GM18909 (cell line): ENCODE data around the gene VPS26A.
"Not testable (repeated sequence)": the region's sequence is repeated elsewhere in the genome, so short reads cannot be mapped to it uniquely, and the experiment has no call there.

Source experiments
- ATAC-seq: cut with Tn5 transposase; IDR thresholded peaks from one replicate; pipeline ENCODE4 v1.9.1; 2021; ENCODE audit warnings: mild to moderate bottlenecking; ENCODE audit not compliant: unreplicated experiment, poor library complexity

VPS26A gene

DNA sequence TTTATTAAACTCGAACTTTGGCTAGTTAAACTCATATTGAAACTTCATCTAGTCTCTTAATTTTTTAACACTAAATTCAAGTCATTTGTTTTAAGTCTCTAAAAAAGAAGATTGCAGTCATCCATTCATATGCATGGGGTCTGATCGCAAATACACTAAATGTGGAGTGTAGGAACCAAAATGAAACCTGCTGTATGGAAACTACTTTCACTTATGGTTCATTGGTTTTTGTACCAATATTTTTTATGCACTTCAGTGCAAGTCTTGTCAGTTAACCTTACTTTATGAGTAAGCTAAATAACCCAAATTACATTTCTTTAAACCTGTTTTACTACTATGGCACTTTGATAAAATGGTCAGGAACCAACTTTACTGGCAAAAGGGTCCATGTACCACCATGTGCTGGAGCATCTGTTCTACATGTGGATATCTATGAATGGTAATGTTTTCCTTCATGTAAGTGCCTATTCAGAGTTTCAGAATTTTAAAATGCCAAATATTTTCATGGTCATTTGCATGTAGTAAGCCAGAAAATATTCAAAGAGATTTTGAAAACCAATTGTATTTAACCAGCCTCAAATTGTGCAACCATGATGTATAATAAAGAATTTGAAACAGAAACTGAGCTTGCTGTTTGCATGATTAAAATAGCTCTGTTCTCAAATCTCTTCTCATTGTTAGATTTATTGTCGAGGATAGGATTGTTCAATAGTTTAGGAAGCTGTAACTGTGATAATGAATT is 48.4 kb downstream of the VPS26A start:
- ATAC-seq = no peak

DNA sequence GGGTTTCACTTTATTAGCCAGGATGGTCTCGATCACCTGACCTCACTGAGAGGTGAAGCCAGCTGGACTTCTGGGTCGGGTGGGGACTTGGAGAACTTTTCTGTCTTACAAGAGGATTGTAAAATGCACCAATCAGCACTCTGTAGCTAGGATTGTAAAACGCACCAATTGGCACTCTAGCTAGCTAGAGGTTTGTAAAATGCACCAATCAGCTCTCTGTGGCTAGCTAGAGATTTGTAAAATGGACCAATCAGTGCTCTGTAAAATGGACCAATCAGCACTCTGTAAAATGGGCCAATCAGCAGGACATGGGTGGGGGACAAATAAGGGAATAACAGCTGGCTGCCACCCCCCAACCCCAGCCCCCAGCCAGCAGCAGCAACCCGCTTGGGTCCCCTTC is 51.3 kb downstream of the VPS26A start:
- not testable (repeated sequence) for ATAC-seq

DNA sequence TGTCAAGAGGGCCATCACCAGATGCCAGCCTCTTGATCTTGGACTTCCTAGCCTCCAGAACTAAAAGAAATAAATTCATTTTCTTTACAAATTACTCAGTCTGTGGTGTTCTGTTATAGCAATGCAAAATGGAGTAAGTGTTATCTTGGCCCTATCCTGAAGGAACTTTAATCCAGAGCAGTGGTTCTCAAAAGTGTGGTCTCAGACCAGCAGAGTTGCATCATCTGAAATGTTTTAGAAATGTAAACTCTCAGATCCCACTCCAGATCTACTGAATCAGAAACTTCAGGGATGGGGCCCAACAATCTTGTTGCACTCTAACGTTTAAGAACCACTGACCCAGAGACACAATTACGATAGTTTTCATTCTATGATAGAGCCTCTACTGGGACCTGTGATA is 52.8 kb downstream of the VPS26A start:
- ATAC-seq = no peak

DNA sequence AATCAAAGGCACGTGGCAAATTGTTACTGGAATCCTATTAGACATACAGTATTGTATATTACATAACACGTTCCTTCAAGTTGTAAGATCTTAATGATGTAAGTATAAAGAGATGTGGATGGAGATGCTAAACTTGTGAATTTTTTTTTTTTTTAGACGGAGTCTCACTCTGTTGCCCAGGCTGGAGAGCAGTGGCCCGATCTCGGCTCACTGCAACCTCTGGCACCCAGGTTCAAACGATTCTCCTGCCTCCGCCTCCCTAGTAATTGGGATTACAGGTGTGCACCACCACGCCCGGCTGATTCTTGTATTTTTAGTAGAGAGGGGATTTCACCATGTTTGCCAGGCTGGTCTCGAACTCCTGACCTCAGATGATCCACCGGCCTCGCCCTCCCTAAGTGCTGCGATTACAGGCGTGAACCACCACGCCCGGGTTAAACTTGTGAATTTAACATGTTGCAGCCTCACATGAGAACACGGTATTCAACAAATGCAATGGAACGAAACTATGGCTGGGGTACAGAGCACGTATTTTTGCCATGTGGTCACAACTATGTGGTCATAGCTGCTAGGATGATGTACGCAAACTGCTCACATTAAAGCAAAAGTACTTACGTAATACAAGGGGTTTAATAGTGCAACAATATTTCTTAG is 55.2 kb downstream of the VPS26A start:
- ATAC-seq = peak; percentile 28

DNA sequence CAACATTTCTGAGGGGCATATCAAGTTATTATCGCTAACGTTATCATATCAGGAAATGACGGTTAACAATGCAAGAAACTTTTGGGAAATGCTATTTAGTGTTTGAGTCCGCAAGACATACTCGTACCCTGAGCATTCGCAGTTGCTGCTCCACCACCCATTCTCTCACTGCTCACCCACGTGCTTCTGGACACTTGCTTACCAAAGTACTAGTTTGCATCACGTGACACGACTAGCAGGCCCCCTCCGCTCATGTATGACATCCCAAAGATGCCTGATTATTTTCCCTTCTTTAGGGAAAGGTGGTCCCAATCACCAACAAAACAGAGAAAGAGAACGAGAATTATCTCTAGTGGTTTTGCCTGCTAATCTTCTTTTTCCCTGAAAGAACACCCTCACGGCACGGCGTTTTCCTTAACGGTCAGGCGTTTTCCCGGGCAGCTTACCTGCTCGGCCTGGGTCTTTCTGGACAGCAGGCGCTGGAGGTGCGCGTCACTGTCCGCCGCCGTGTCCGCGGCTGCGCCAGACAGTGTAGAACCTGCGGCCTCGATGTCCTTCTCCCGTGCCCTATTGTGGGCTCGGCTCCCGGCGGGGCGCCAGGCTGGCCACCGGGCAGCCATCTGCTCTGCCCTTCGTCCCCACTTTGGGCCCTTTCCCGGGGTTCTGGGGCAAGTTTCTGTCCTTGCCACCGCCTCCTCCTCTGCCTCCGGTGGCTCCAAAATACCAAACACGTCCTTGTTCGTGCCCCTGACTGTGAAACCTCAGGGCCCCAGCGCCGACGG is 56.0 kb downstream of the VPS26A start, which contains the start of gene SUPV3L1:
TSS of gene SUPV3L1 (plus strand) at position 492 of the 782 bp plus-strand sequence. CDS start at position 550, 58 bp downstream.
- peak; percentile 82 for ATAC-seq

DNA sequence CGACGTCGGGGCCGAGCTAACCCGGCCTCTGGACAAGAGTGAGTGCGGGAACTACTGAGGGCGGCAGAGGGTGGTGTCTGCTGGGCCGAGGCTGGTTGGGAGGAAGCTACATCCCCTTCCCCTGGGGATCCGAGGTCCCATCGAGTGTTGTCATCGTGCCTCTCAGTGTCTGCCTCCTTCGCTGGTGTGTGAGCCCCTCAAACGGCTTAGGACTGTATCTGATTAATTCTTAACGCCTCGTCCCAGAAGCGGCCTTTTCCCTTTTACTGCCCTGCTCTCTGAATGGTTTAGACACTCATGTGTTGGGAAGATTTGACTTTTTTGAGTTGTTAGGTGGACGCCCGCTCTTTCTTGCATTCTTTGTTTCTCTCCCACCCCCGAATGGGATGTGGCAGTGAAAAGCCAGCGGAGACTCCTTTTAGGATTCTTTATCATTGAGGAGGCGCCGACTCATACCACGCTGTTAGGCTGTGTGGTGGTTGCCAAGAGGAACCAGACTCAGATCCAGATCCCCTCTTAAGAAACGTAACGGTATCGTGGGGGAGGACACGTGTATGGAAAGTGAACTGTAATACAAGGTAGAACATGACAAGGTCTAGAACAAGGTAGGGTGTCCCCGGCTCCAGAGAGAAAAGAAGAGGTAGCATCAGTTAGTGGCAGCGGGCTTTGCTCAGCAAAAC is 56.7 kb downstream of the VPS26A start:
- ATAC-seq = no peak

DNA sequence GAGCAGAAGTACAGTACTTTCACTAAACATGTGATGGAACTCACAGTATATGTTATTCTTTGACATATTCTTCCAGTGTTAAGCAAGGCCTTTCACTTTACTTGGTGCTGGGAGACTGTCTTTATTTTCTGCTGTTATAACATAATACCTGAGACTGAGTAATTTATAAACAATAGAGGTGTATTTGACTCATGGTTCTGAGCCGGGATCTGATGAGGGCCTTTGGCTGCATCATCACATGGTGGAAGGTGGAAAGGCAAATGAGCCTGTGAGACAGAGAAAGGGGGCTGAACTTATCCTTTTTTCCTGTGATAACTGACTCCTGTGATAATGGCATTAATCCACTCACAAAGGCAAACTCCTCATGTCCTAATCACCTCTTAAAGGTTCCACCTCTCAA is 57.5 kb downstream of the VPS26A start:
- no peak for ATAC-seq

DNA sequence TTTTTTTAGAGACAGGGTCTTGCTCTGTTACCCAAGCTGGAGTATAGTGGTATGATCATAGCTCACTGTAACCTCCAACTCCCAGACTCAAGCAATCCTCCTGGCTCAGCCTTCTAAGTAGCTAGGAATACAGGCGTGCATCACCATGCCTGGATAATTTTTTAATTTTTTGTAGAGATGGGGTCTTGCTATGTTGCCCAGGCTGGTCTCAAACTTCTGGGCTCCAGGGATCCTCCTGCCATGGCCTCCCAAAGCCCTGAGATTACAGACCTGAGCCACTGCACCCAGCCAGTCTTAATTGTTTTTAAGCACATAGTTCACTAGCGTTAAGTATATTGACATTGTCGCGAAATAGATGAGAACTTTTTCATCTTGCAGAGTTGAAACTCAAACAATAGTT is 58.0 kb downstream of the VPS26A start:
- ATAC-seq = no peak

DNA sequence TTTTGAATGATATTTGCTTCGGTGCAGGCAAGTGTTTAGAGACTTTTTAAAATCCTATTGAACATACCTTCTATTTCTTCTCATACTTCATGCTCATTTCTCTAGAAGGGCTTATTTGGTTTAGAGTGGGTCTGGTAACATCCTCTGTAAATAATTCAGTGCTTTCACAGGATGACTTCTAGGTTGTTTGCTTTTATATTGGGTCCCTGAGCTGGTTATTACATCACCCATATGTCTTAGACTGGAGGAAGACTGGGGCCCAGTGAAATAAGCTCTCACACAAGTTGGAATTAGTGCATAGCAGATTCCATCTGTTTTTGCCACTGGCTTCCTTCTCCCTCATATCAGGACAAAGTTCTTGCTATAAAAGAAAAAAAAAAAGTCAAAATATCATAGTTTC is 62.5 kb downstream of the VPS26A start:
- no peak for ATAC-seq

DNA sequence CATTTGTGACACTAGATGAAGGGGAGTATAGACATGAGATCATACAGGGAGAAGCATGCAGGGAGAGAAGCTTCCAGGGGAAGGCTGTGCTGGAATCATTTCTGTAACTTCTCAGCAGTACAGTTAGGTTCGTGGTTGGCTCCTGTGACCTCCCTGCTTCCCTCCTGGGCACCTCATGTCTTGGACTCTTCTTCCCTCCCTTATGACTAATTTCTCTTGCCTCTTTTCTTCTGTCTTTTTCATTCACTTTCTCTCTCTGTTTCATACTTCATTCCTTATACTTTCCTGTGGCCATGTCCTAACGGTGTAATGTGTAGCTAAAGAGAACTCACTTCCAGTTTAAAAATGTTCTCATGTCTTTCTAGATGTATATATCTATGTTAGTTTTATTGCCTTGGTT is 77.1 kb downstream of the VPS26A start:
- no peak for ATAC-seq

DNA sequence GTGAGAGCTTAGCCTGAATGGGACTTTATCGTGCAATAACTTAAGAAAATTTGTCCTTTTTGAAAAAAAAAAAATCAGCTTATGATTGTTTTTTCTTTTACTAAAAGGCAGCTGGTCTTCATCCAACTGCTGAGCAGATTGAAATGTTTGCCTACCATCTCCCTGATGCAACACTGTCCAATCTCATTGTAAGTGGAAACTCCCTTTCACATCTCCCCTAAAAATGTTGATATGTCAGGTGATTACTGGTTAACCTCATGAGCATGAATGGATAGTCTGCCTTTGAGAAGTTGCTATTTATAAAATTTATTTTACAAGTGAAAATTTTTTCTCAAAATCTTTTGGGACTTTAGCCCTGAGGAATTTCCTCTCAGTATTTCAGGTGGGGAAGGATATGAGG is 78.4 kb downstream of the VPS26A start:
- ATAC-seq = no peak

DNA sequence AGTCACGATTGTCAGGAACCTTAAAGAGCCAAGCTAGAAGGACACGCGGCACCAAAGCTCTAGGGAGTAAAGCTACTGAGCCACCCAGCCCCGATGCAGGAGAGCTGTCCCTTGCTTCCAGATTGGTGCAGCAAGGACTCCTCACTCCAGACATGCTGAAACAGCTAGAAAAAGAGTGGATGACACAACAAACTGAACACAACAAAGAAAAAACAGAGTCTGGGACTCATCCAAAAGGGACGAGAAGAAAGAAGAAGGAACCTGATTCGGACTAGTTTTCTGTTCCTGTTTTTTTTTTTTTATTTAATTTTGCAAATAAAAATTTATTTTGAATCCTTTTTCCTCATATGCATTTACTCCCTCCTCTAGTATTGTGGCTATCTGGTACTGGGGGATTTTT is 84.8 kb downstream of the VPS26A start:
- ATAC-seq = no peak

DNA sequence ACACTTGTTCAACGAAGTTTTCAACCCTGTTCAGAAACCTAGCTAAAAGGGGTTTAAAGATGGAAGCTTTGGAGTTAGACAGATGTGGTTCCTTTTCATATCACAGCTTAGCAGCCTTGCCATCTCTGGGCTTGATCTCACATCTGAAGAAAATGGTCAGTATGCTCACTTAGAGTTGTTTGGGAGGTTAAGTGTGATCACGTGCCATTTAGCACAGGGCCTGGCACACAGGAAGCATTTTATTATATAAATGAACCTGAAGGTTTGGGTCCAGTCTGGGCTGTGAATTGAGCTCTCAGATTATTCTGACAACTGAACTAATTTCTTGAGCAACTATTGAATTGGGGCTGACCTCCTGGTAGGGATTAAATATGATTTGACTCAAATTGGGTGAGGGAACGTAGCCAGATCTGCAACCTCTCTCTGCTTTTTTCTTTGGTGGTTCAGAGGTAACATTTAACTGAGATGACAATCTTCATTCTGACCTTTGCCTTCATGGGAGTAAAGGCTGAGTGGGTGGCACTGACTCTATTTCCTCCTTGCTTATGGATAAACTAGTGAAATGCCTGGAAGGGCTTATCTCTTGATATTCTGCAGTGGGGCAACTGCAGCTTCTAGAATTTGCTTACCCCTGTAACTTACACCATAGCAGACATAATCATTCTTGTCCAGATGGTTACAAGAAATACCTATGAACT is 86.0 kb downstream of the VPS26A start:
- no peak for ATAC-seq

DNA sequence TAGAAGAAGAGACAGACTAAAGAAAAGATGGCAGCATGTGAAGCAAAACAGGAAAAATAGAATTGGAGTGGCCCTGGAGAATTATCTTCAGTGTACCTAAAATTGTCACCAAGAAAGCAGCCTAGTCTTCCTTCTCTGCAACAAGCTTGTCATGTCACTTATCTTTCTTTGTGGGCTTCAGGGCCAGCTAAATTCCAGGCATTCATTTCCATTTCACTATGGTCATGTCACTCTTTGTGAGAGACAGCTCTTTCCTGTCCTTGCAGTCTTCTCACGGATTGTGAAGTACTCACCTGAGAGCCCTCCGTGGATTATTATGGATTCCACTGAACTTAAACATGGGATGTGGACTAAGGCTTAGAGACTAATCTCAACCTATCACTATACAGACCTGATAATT is 87.1 kb downstream of the VPS26A start:
- ATAC-seq = no peak

DNA sequence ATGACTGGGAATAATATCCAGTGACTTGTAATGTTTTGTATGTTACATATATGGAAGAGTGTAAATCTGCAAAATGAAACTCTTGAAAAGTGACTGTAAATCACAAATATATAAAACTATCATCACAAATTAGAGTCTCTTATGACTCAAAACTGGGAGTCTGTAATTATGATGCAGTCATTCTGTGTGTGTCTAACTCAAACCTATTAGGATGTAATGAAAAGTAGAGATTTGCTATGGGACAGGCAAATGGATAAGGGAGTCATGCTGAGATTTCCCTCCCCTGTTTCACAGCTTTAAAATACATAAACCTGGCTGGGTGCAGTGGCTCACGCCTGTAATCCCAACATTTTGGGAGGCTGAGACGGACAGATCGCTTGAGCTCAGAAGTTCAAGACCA is 87.5 kb downstream of the VPS26A start:
- no peak for ATAC-seq

DNA sequence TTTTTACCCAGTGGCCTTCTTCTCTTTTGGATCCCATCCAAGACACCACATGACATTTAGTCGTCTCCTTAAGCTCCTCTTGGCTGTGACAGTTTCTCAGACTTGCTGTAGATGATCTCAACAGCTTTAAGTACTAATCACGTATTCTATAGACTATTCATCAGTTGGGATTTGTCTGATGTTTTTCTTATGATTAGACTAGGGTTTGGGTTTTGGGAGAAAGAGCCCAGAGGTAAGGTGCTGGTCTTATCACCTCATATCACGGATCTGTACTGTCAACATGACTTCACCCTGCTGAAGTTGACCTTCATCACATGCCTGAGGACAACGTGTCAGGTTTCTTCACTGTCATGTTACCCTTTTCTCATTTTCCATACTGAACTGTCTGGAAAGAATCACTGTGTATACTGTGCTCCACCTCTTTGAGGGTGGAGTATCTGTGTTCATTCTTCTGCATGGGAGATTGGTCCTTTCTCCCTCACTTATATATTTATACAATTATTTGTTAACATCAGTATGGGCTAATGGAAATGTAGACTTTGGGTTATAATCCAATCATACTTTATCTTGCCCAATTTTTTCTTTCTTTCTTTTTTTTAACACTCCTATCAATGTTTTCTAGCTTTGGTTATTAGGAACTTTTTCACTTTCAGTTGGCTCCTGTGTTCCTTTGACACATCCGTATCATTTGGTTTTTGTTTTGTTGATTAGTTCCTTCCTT is 89.8 kb downstream of the VPS26A start:
- ATAC-seq = no peak

DNA sequence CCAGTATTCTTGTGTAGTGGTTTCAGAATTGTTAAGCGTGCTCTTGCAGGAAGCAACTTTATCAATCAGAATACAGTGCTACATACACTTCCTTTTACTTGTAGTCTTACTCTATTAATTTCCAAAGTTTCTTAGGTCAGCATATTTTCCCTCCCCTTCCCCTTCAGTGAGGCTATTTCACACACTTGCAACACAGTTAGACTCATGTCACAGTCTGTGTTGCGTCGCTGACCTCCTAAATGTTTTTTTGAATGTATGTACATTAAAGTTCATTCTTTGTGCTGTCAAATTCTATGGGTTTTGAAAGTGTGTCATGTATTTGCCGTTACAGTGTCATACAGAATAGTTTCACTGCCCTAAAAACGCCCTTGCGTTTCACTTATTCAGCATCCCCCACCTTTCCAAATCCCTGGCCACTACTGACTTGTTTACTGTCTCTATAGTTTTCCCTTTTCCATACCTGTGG is 90.7 kb downstream of the VPS26A start:
- ATAC-seq = no peak

DNA sequence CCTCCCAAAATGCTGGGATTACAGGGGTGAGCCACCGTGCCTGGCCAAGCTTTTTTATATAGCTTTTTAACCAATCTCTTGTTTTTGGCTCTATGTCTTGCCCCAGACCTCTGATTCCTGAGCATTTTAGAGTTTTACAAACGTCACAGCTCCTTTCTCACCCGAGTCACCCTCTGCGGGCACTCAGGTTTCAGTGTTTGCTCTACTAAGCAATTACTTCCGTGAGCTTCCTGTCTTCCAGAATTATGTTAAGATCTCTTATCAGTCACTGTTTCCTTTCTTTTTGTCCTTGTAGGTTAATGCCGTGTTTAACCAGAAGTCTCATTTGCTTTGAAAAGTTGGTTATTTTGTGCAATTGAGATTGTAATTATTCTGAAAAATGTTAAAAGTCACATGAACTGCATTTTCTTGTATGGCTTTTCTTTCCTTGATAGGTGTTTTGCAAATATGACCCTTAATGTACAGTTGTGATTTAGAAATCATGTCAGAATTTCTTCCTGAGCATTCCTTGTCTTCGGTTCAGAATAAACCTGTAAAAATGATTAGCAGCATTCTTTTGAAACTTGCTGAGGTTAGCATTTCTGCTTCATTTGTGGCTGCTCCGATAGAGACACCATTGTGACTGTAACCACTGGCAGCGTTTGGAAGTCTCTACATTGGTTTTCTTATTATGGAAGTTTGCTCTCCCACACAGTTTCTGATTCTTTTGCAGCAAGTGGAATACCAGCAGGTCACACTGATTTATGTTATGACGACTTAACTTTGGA is 91.6 kb downstream of the VPS26A start:
- no peak for ATAC-seq
